Limb (tissue), 2 donors: ENCODE measurements around the gene RPH3AL.
A peak's percentile ranks its signal among the peaks of the same experiment; 100 is the strongest.

Experiments
- DNase-seq, 2 donors: peaks; one replicate each; pipeline ENCODE4 v3.0.0-alpha.2; 2016; ENCODE audit errors: extremely low spot score in 2 of 2

The RPH3AL gene

DNA sequence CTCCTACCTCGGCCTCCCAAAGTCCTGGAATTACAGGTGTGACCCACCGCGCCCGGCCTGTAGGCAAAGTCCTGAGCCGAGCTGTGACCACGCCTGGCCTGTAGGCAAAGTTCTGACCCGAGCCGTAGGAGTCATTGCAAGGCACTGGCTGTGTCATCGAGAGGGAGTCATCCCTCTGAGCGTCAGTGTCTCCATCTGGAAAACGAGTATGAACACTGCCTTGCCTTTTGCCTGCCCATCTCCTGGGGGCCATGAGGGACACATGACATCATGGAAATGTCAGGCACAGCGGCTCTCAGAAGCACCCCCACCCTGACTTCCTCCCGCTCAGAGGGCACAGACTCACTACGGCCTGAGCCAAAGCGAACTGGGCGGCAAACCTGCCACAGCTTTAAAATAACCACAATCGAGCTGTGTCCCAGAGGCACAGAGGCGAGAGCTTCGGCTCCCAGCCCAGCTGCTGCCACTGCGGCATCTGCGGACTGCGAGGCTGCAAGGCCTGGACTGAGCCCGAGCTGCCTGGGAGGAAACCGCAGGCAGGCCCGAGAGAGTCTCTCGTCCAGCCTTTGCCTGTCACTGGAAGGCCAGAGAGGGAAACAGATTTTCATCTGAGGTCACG lies 50.8 kb downstream of the RPH3AL start:
- peak; percentile 45 to 61 for DNase-seq

DNA sequence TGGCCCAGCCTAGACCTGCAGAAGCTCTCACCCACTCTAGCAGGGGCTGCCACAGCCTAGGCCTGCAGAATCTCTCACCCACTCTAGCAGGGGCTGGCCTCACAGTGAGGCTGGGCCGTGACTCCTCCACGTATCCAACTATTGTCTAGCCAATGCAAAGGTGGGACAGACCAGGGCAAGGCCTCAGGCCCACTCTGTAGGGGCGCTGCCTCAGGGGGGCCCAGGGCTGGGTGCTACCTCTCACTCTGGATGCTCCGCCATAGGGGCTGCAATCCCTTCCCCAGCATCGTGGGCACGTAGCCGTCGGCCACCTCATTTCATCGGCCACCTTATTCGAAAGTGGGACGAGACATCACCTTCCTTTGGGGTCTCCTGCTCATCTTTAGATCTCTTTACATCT lies 51.7 kb downstream of the RPH3AL start:
- DNase-seq, result no peak

DNA sequence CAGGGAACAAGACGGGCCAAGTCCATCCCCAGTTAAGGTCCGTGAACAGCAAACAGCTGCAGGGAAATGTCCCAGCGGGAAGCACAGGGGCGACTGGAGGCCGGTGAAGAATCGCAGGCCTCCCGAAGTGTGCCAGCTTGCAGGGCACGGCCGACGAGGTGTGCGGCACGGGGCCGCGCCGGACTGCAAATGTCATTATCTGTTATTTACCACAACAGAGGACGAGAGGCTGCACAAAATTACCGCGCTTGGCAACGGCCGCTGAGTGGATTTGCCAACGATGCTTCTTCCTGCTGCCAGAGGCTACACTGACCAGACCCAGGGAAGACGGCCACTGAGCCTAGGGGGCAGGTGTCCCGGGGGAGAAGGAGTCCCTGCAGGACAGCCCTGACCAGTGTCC lies 53.1 kb downstream of the RPH3AL start:
- DNase-seq, result no peak

DNA sequence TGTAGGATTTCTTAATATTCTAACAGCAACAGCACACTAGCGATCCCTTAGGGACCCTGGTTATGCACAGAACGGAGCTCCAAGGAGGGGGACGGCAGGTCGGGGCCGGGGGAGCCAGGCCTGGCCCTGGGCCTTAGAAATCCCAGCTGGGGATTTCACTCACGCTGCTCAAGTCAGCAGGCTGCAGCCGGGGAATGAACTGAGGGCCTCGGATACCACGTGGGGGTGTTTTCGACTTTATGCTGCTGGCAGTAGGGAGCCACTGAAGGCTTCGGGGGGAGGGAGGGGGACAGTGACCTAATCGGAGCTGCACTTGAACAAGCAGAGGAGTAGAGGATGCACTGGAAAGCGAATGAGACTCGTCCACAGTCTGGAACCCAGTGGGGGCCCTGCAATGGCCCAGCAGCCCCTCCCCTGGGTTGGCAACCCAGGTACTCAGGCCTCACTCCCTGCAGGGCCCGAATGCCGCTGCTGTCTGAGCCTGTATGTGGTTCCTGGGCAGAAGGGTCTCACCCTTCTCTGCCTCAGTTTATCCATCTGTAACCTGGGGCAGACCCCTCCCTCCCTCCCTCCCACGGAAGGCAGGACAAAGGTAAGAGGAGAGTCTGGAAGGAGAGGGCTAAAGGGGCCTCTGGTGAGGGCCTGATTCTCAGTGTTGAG lies 53.7 kb downstream of the RPH3AL start:
- DNase-seq, result no peak

DNA sequence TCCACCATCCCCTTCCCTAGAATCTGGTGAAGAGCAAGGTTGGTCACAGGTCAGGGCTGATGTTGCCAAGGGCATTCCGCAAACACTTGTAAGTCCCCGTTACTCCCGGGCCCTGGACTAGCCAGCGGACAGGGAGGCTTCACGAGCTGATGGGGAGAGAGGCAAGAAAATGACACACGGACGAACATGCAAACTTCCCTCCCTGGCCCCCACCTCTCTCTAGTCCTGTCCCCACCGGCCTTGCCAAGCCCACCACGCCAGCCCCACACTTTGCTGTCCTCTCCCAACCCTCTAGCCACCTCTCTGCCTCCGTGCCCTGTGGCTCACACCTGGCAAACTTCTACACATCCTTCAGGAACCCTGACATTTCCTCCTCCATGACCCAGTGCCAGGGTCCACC lies 54.8 kb downstream of the RPH3AL start:
- DNase-seq, result no peak

DNA sequence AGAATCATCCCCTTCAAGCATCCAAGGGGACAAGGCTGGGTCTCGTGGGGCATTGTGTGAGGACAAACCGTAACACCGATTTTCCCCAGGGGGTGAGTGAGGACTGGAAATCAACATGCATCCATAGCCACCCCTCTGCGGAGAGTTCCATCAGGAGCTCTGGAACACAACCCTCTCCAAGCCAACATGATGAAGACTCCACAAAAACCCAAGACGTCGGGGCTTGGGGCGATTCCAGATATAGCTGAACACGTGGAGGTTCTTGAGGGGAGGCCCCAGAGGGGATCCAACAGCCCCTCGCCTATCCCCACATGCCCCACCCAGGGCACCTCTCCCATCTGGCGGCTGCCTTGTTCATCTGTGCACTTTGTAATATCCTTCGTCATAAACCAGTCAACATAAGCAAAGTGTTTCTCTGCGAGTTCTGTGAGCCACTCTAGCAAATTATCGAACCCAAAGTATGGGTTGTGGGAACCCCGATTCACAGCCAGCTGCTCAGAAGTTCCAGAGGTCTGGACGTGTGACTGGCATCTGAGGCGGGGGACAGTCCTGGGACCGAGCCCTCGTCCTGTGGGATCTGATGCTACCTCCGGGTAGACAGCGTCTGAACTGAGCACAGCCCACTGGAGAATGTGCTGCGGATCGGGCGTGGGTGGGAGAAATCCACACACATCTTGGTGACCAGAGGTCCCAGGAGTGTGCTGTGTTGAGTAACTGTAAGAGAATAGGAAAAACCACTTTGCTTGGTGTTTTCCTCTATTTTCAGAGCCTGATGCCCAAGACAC lies 55.5 kb downstream of the RPH3AL start:
- no peak for DNase-seq

DNA sequence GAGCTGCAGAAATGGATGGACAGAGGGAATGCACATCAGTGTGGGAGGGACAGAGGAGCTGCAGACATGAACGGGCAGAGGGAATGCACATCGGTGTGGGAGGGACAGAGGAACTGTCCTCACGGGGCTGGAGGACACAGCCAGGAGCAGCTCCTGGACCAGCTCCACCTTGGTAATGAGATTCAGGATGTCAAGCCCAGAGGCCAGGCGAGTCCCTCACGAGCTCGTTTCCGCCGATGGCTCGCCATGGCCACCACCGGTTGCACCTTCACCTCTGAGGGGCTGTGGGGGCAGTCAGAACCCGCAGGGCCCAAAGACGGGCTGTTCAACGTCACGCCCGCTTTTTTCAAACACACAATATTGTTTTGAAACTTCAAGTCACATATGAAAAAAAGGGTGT lies 56.2 kb downstream of the RPH3AL start:
- no peak for DNase-seq

DNA sequence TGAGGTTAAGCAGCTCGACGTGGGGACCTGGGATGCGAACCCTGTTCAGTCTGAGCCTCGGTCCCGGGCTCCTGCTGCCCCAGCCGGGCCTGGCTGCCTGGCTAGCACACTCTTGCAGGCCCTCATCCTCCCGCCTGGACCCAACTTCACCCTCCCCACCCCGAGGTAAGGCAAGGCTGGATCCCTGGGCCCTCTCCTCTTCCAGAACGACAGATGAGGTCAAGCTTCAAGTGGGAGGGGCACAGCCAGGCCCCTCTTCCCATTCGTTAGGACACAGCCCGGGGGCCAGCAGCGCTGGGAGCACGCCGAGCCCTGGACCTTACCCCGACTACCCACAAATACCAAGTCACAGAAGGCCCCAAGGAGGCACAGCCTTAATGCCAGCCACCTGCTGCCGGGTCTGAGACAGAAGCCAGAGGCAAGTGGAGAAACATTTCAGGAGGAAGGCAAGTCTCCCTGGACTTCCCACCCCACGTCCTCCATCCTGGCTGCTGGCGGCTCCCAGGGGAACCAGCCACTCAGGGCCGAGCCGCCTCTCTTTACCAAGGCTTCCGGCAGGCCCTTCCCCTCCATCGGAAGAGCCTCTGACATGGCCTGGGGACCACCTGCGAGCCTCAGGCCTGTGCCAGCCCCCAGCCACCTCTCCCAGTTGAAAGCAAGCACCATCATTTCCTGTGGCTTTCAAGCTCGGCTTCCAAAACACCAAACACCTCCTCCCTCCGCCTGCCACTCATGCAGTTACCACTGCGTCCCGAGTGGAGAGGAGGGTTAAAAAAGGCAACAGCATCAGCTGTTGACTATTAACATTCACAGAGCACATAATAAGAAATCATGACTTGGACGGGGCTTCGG lies 59.9 kb downstream of the RPH3AL start:
- no peak for DNase-seq

DNA sequence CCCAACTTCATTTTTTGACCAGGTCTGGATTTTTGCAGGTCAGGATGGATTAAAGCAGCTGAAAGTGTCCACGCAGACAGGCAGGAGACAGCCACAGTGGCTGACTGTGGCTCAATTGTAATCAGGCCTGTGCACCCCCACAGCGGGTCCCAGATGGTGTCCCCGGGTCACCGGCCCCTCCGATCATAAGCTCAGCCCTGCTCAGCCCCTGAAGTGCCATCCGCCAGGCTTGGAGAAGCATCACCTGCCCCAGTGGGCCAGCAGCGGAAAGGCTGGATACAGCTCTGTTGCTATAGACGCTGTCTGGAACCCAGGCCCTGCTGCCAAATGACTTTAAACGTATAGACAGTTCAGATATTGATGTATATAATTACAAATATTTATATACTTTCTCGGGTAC lies 60.6 kb downstream of the RPH3AL start:
- no peak for DNase-seq

DNA sequence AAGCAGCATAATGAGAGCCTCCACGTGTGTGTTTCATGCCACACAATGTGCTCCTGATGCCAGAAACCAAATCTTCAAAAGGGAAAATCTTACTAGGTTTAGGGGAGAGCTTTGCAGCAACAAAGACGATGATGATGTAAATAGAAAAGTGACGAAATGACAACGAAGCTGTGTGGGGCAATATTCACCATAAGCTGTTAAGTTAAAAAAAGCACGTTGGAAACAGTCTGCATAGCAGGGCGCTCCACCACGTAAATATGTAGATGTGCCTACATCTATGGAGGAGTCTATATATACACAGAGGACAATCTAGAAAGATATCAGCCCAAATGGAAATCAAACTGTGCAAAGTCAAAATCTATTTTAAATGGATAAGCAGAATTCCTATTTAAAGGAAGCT lies 61.0 kb downstream of the RPH3AL start:
- DNase-seq, result no peak

DNA sequence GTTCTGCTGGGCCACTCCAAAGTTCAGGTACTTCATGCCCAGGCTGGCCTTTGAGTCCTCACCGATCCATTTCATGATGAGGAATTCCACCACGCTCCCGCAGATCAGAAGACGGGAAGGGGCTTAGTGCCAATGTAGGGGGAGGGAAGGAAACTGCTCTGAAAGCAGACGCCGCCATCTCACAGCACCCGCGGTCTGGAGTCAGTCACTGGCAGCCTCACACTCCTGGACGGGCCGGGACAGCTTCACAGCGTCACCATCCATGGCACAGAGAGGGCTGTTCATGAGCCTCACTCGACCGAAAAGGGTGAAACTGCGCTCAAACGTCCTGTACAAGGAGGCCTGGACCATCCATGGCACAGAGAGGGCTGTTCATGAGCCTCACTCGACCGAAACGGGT lies 62.0 kb downstream of the RPH3AL start:
- DNase-seq, result no peak

DNA sequence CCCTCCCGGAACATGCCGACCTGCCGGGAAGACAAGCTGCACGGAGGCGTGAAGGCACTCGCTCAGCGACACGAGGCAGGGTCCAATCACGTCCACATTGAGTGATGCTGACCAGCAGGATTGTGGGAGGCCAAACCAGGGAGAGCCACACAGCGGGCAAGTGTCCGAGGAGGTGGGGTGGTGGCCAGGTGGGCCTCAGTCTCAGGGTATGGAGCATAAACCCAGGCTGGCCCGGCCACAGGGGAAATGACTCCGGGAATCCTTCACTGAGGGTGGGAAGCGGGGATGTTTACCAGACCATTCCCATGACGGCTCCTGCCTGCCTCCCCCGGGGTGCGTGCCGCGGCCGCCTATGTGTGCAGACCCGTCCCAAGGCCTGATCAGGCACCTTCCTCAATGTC lies 62.5 kb downstream of the RPH3AL start:
- DNase-seq, result no peak

DNA sequence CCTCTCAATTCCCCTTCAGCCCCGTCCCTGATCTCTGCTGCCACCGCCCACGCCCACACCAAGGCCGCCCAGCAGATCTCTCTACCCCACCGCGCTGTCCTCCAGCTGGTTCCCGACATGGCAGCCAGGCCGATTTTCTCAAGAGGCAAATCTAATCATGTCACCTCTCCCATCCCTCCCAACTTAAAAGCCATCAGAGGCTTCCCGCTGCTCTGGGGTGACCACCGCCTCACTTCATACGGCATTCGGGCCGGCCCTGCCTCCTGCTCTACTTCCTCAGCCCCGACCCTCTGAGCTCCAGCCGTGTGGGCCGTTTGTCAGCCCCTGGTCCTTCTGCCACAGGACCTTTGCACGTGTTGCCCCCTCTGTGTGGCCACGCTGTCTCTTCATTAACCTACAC lies 63.2 kb downstream of the RPH3AL start:
- DNase-seq, result no peak

DNA sequence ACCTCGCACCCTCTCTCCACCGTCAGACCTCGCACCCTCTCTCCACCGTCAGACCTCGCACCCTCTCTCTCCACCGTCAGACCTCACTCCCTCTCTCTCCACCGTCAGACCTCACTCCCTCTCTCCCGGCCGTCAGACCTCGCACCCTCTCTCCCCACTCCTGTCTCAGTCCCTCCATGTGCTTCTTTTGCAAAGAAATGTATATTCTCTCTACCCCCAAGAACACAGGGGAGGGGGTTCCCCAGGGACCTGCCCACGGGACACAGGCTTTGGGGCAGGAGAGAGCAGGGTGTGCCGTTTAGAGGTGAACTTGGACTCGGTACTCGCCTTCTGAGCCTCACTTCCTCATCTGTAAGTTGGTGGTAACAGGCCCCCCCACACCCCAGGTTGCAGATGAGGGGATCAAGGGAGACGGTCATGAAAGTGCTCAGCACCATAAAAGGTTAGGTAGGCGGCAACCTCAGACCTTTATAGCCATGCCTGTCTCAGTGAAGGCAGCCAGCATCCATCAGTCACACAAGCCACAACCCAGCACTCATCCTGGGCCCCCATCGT lies 63.7 kb downstream of the RPH3AL start:
- DNase-seq, result no peak

DNA sequence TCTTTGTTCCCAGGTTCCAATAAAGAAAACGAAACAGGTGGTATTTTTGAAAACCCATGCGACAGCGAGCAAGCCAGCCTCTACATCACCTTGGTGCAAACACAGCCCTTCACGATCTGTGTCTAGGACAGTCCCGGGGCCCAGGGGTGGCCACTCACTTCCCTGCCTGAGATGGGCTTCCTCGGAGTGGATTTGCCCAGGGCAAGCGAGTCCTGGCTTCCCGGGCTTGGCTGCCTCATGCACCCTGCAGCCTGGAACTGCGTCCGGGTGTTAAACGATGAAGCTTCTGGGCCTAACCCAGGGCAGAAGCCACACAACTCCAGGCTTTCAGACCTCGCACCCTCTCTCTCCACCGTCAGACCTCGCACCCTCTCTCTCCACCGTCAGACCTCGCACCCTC lies 66.0 kb downstream of the RPH3AL start:
- DNase-seq, result no peak

DNA sequence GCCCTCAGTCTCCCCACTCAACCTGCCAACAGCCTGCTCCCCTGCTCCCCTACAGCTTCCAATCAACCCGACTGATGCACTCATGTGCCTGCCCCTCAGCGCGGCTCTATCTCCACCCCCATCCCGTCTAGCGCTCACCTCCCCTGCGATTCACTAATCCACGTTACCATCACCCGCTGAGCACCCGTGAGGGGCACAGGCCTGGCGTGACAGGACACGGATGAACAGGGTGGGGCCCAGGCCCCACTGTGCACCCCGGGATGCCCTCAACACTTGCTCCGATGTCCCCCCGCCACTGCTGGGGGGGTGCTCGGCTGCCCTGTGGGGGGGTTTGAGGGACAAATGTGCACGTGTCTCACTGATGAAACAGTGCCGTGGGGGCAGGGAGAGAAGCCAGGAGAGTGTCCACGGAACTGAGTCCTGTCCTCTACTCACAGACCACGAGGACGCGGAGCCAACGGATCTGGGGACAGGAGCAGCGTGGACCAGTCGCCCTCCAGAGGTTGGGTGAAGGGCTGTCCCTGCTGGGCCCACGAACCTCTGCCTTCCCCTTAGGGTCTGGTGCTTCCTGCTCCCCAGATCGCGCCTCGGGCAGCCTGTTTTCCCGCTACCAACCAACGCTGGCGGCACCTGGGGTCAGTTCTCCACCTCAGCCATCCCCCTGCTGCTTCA lies 66.7 kb downstream of the RPH3AL start:
- no peak for DNase-seq

DNA sequence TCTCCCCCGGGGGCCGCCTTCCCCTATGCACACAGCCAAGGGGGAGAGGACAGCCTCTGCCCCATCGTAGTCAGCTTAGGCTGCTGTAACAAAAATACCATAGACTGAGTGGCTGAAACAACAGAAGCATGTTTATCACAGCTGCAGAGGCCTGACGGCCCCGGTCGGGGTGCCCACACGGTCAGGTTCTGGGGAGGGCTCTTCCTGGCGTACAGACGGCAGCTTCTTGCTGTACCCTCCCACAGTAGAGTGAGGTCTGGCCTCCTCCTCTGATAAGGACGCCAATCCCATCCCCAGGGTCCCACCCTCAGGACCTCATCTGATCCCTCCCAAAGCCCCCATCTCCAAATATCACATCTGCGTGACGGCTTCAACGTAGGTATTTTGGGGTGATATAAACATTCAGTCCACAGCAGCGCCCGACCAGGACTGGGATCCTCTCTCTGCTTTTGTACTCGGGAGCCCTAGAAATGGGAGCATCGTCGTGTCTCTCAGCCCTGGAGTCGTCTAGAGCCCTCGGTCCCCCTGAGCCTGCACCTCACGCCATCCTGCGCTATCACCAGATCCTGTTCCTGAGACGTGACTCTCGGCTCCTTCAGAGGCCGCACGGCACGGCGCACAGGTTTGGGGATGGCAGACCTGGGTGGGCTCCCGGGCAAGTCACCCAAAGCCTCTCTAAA lies 67.8 kb downstream of the RPH3AL start:
- DNase-seq, result no peak

DNA sequence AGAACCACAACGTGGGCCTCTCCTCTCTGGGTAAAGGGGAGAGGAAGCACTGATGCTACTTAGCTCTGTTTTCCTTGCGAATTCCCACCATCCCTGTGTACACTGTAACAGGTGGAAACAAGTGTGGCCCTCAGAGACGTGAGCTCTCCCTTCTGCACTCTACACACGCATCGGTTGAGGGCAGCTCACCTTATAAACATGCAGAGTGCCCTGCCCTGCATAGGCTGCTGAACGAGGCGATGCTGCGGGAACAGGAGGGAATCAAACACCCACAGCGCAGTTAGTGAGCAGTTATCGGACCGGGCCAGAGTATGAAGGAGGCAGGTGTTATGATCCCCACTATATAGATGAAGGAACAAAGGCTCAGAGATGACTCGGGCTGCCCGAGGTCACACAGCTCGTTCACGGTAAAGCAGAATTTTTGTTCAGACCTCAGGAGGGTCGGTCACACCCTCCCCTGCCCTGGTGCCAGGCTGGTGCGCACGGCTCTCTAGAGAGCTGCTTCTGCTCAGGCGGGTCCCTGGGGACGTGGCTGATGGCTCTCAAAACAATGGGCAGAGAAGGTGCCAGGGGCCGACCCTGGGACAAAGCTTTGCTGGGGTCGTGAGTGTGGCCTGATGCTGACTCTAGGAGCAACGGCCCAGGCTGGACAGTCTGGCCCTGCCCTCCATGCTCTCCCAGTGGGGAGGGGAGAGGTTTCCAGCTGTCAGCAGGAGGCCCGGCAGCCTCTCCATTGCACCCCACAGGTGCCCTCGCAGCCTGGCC lies 68.5 kb downstream of the RPH3AL start:
- no peak for DNase-seq
